Breast epithelium (tissue), 4 donors: ENCODE results near the gene DOCK9. TPM values are rescaled to one million over a fixed set of nuclear protein-coding genes. Genes with fewer than 3 reads are reported as not detected.

ENCODE experiments used
- DNase-seq, 2 donors: peaks; one replicate each; pipeline ENCODE4 v3.0.0-alpha.2; 2019; ENCODE audit warnings: low spot score in 2 of 2
- H3K27ac ChIP-seq, 2 donors: fragments of 200-600 bp; sonication (generic) in 1 of 2; one replicate each; pipeline ENCODE4 v1.5.1; 2016 to 2019; ENCODE audit warnings: mild to moderate bottlenecking in 1 of 2
- H3K27me3 ChIP-seq, 2 donors: fragments of 200-600 bp; sonication (generic) in 1 of 2; one replicate each; pipeline versions ENCODE4 v1.5.1 to v1.6.0; 2017 to 2019; ENCODE audit warnings: control low read depth in 1 of 2, mild to moderate bottlenecking in 1 of 2
- H3K36me3 ChIP-seq: fragments of 200-600 bp; one replicate; pipeline ENCODE4 v1.5.1; 2019
- H3K4me1 ChIP-seq, 2 donors: fragments of 200-600 bp; sonication (generic); one replicate each; pipeline ENCODE4 v1.5.1; 2016 to 2019; ENCODE audit warnings: control low read depth in 1 of 2
- H3K4me3 ChIP-seq, 3 donors: fragments of 200-600 bp; sonication (generic); 1 replicate in 2 of 3; 2 replicates in 1 of 3; pipeline ENCODE4 v1.5.1; 2016 to 2019; ENCODE audit warnings: mild to moderate bottlenecking in 3 of 3, moderate library complexity in 2 of 3
- H3K9me3 ChIP-seq, 2 donors: fragments of 200-600 bp; sonication (generic) in 1 of 2; one replicate each; pipeline ENCODE4 v1.5.1; 2016 to 2019; ENCODE audit warnings: control low read depth in 1 of 2
- CTCF ChIP-seq, 3 donors: fragments of 450-650 bp; IDR thresholded peaks; one replicate each; pipeline ENCODE4 v1.5.1; 2016 to 2017; ENCODE audit warnings: antibody characterized with exemption in 3 of 3, mild to moderate bottlenecking in 3 of 3, moderate library complexity in 3 of 3
- POLR2A ChIP-seq: fragments of 450-650 bp; IDR thresholded peaks from one replicate; pipeline ENCODE4 v1.6.1; 2016; ENCODE audit warnings: antibody characterized with exemption, mild to moderate bottlenecking, moderate library complexity
- POLR2AphosphoS5 ChIP-seq, 3 donors: sonication (generic); formaldehyde crosslinking; IDR thresholded peaks; one replicate each; pipeline ENCODE4 v1.6.1; 2017; ENCODE audit warnings: antibody characterized with exemption in 3 of 3
- intact Hi-C: fragments of 100-400 bp; cut with DNase I; formaldehyde crosslinking; loops from one replicate; pipeline ENCODE4 v1.15.1; 2023; ENCODE audit warnings: low total_unique reads
- total RNA-seq, 3 donors: library from RNA; depleted of rRNA; stranded (reverse); fragments of >200 nt; gene quantifications; one replicate each; pipeline ENCODE4 v1.1.0, GENCODE V29; 2016

Gene DOCK9
- total RNA-seq, 3 donors from 2014 or later: 85.5 to 155 (median 92.2) TPM

- intact Hi-C loops: no loop called here
- peak overlapping the region; percentile 44 to 67 for H3K27ac ChIP-seq
- H3K27me3 ChIP-seq: no peaks in the 10 kb centered on the region
- no peaks in the 10 kb centered on the region for H3K9me3 ChIP-seq
- DNase-seq: no peak
- TF ChIP-seq POLR2A (no peak), CTCF (IDR thresholded peaks at IDR 0.05) (no peak), POLR2AphosphoS5 (IDR thresholded peaks at IDR 0.05) (no peak)
- H3K4me1 ChIP-seq: peaks cover 3 to 15% of the 10 kb centered on the region in 2 donors
- H3K4me3 ChIP-seq: peak overlapping the region; percentile 47 to 67 (median 50)
- no peaks in the 10 kb centered on the region for H3K36me3 ChIP-seq
Measured at GRCh38 chr13:98976338-98976737, 1.5 kb downstream of the DOCK9 start.

- Histone ChIP-seq H3K4me1 (peaks cover 3 to 15% of the 10 kb centered on the region in 2 donors), H3K4me3 (peak overlapping the region; percentile 47 to 67 (median 50)), H3K9me3 (no peaks in the 10 kb centered on the region), H3K27ac (peak overlapping the region; percentile 44 to 67), H3K36me3 (no peaks in the 10 kb centered on the region), H3K27me3 (no peaks in the 10 kb centered on the region)
- no peak for DNase-seq
- TF ChIP-seq POLR2AphosphoS5 (IDR thresholded peaks at IDR 0.05) (no peak), CTCF (IDR thresholded peaks at IDR 0.05) (no peak), POLR2A (no peak)
- intact Hi-C loops: loop anchor here (2.0 kb wide), 1 partner anchor 29 kb away; no protein-coding TSS in a partner anchor
Measured at GRCh38 chr13:98975822-98976261, 2.0 kb downstream of the DOCK9 start.

GRCh38 chr13:98974053-98974452 lies 3.8 kb downstream of the DOCK9 start:
- no peak for DNase-seq
- Histone ChIP-seq H3K27me3 (no peaks in the 10 kb centered on the region), H3K27ac (peak overlapping the region in 1 of 2 donors; percentile 36), H3K4me1 (peaks cover 3 to 15% of the 10 kb centered on the region in 2 donors), H3K4me3 (no peak overlapping the region), H3K9me3 (no peaks in the 10 kb centered on the region), H3K36me3 (no peaks in the 10 kb centered on the region)
- TF ChIP-seq POLR2A: no peak
- TF ChIP-seq CTCF (IDR thresholded peaks at IDR 0.05): no peak
- no peak for TF ChIP-seq POLR2AphosphoS5 (IDR thresholded peaks at IDR 0.05)
- intact Hi-C loops: loop anchor here (2.0 kb wide), 1 partner anchor 27 kb away; no protein-coding TSS in a partner anchor

- no peaks in the 10 kb centered on the region for H3K27me3 ChIP-seq
- H3K9me3 ChIP-seq: no peaks in the 10 kb centered on the region
- H3K27ac ChIP-seq: no peak overlapping the region
- no peaks in the 10 kb centered on the region for H3K36me3 ChIP-seq
- TF ChIP-seq CTCF (IDR thresholded peaks at IDR 0.05): no peak
- TF ChIP-seq POLR2A: no peak
- no peak for TF ChIP-seq POLR2AphosphoS5 (IDR thresholded peaks at IDR 0.05)
- peaks cover 3 to 14% of the 10 kb centered on the region in 2 donors for H3K4me1 ChIP-seq
- DNase-seq: no peak
- intact Hi-C loops: no loop called here
- H3K4me3 ChIP-seq: no peak overlapping the region
Measured at GRCh38 chr13:98972627-98973026, 5.2 kb downstream of the DOCK9 start.

- peaks cover 3 to 8% of the 10 kb centered on the region in 2 donors for H3K4me1 ChIP-seq
- no peak for DNase-seq
- no peak overlapping the region for H3K4me3 ChIP-seq
- H3K27ac ChIP-seq: no peak overlapping the region
- H3K27me3 ChIP-seq: no peaks in the 10 kb centered on the region
- intact Hi-C loops: no loop called here
- TF ChIP-seq POLR2A: no peak
- no peak for TF ChIP-seq POLR2AphosphoS5 (IDR thresholded peaks at IDR 0.05)
- TF ChIP-seq CTCF (IDR thresholded peaks at IDR 0.05): no peak
- H3K36me3 ChIP-seq: no peaks in the 10 kb centered on the region
- no peaks in the 10 kb centered on the region for H3K9me3 ChIP-seq
Measured at GRCh38 chr13:98972059-98972458, 5.8 kb downstream of the DOCK9 start.
